ENCODE measurements around the gene MLLT10.

GRCh38 chr10:21552638-21553037 lies 18.6 kb downstream of the MLLT10 start:
- no peak for TF ChIP-seq POLR2A (IDR thresholded peaks at IDR 0.05)
- no peak for TF ChIP-seq CTCF (IDR thresholded peaks at IDR 0.05)

Measured in thyroid gland (tissue), 4 donors.